K562 (cell line): ENCODE measurements around the gene SNTG2. TPM values are rescaled to one million over a fixed set of nuclear protein-coding genes. Genes with fewer than 3 reads are reported as not detected.

Source experiments
- RAD51 ChIP-seq: fragments of 450-650 bp; IDR thresholded peaks from 2 replicates; pipeline ENCODE4 v1.7.1; 2016; ENCODE audit warnings: low read depth, mild to moderate bottlenecking, borderline replicate concordance
- RBM17 ChIP-seq: fragments of 200-400 bp; formaldehyde crosslinking; IDR thresholded peaks from 2 replicates; pipeline ENCODE4 v1.6.1; 2017; ENCODE audit warnings: low read depth, mild to moderate bottlenecking, low read length, borderline replicate concordance
- SMARCE1 ChIP-seq: fragments of 450-650 bp; IDR thresholded peaks from 2 replicates; pipeline ENCODE4 v1.7.1; 2016; ENCODE audit warnings: mild to moderate bottlenecking
- ZBTB9 ChIP-seq: fragments of 450-650 bp; formaldehyde crosslinking; IDR thresholded peaks from 2 replicates; pipeline ENCODE4 v1.4.0; 2020; ENCODE audit warnings: mild to moderate bottlenecking, moderate library complexity
- ZNF592 ChIP-seq: fragments of 450-650 bp; IDR thresholded peaks from 2 replicates; pipeline ENCODE4 v1.6.1; 2017; ENCODE audit warnings: antibody characterized with exemption, mild to moderate bottlenecking
- ZNF740 ChIP-seq, 3 experiments: fragments of 200-800 bp in 1 of 3; sonication (Bioruptor generic) in 1 of 3; sonication (generic) in 1 of 3; formaldehyde crosslinking in 1 of 3; IDR thresholded peaks; 2 replicates each; pipeline versions ENCODE4 v1.6.1 to v1.8.0; 2016 to 2022; ENCODE audit warnings: mild to moderate bottlenecking in 2 of 3, missing compliant biosample characterization in 2 of 3, missing genetic modification characterization in 2 of 3, missing genetic modification reagents in 1 of 3
- polyA plus RNA-seq, 8 experiments: library from polyadenylated mRNA; depleted of rRNA in 4 of 8; stranded (reverse) in 5 of 8; unstranded in 3 of 8; fragments of >200 nt; fragmentation: Nextera tagmentation in 2 of 8; fragmentation: Illumina TruSeq in 1 of 8; extraction: Ambion mirVana in 2 of 8; extraction: Trizol in 1 of 8; gene quantifications; 2 replicates each; pipeline versions ENCODE4 v1.2.1 to v1.2.3, GENCODE V29; 2011 to 2014; ENCODE audit warnings: inconsistent platforms in 1 of 8, missing spikeins in 1 of 8
- total RNA-seq, 7 experiments: library from RNA; depleted of rRNA in 6 of 7; stranded (reverse); fragments of >200 nt in 6 of 7; fragmentation: Illumina TruSeq in 2 of 7; extraction: Trizol in 2 of 7; gene quantifications; 2 replicates each; pipeline versions ENCODE4 v1.2.1 to v1.2.3, GENCODE V29; 2011 to 2021; ENCODE audit warnings: low replicate concordance in 1 of 7

SNTG2 gene
- total and polyA plus RNA-seq, 9 of the 15 experiments (the other 6 are each of a cell fraction or from before 2014, with no cell fraction given), result not detected

GRCh38 chr2:926896-927295, 23.8 kb upstream of the SNTG2 start (continued):
- TF ChIP-seq ZNF740 (CRISPR knock-in tag; IDR thresholded peaks at IDR 0.05) (no peak), ZNF740 (tag; IDR thresholded peaks at IDR 0.05) (no peak), SMARCE1 (no peak), ZBTB9 (CRISPR knock-in tag) (no peak), ZNF592 (no peak), RAD51 (no peak), RBM17 (no peak)
- TF ChIP-seq, all 486 proteins: peak for 0
